Neural cell (in vitro differentiated cells): ENCODE results near the gene NOP16.

Experiments
- POLR2AphosphoS5 ChIP-seq: IDR thresholded peaks from 2 replicates; pipeline ENCODE4 v1.6.1; 2012
- TF ChIP-seq, protein P1 (sequence below): fragments of 450-650 bp; IDR thresholded peaks from 2 replicates; pipeline ENCODE4 v1.5.1; 2014; ENCODE audit warnings: antibody characterized with exemption, mild to moderate bottlenecking, moderate library complexity; ENCODE audit not compliant: poor library complexity, severe bottlenecking

GRCh38 chr5:176373100-176373818 lies 15.1 kb downstream of the NOP16 start:
- no peak for TF ChIP-seq POLR2AphosphoS5
- TF ChIP-seq, protein P1, sequence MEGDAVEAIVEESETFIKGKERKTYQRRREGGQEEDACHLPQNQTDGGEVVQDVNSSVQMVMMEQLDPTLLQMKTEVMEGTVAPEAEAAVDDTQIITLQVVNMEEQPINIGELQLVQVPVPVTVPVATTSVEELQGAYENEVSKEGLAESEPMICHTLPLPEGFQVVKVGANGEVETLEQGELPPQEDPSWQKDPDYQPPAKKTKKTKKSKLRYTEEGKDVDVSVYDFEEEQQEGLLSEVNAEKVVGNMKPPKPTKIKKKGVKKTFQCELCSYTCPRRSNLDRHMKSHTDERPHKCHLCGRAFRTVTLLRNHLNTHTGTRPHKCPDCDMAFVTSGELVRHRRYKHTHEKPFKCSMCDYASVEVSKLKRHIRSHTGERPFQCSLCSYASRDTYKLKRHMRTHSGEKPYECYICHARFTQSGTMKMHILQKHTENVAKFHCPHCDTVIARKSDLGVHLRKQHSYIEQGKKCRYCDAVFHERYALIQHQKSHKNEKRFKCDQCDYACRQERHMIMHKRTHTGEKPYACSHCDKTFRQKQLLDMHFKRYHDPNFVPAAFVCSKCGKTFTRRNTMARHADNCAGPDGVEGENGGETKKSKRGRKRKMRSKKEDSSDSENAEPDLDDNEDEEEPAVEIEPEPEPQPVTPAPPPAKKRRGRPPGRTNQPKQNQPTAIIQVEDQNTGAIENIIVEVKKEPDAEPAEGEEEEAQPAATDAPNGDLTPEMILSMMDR, result no peak
